Kidney (tissue), 14 donors: Measurements from ENCODE around the gene TMEM178B. TPM values are rescaled to one million over a fixed set of nuclear protein-coding genes. Genes with fewer than 3 reads are reported as not detected.

Experiments
- DNase-seq, 5 donors: peaks; one replicate each; pipeline ENCODE4 v3.0.0-alpha.2; 2013 to 2020
- FAIRE-seq: peaks from 2 replicates; lab custom pipeline; 2012; peaks lifted over from hg19 to GRCh38; lab: Jason Lieb, UNC
- H3K27ac ChIP-seq, 2 donors: one replicate each; pipeline ENCODE4 v1.7.0; 2013; ENCODE audit warnings: low read depth in 2 of 2, low read length in 2 of 2, inconsistent platforms in 1 of 2
- H3K27me3 ChIP-seq: one replicate; pipeline ENCODE4 v1.7.1; 2013; ENCODE audit warnings: low read length, inconsistent platforms; ENCODE audit not compliant: control insufficient read depth, insufficient read depth
- H3K36me3 ChIP-seq, 3 donors: one replicate each; pipeline versions ENCODE4 v1.7.0 to v1.7.1; 2013; ENCODE audit warnings: low read length in 3 of 3, control low read depth in 1 of 3, inconsistent platforms in 1 of 3; ENCODE audit not compliant: insufficient read depth in 3 of 3, control insufficient read depth in 2 of 3
- H3K4me1 ChIP-seq, 3 donors: one replicate each; pipeline versions ENCODE4 v1.7.0 to v1.7.1; 2013; ENCODE audit warnings: low read length in 3 of 3, inconsistent platforms in 1 of 3, low read depth in 1 of 3; ENCODE audit not compliant: control insufficient read depth in 2 of 3, insufficient read depth in 2 of 3
- H3K4me3 ChIP-seq, 3 donors: one replicate each; pipeline versions ENCODE4 v1.7.0 to v1.8.1; 2013; ENCODE audit warnings: low read length in 3 of 3, control low read depth in 1 of 3, inconsistent platforms in 1 of 3
- H3K9ac ChIP-seq, 3 donors: one replicate each; pipeline versions ENCODE4 v1.7.0 to v1.7.1; 2013; ENCODE audit warnings: low read length in 3 of 3, control low read depth in 1 of 3, inconsistent platforms in 1 of 3
- H3K9me3 ChIP-seq, 3 donors: one replicate each; pipeline versions ENCODE4 v1.7.0 to v1.7.1; 2013; ENCODE audit warnings: low read length in 3 of 3, control low read depth in 1 of 3, inconsistent platforms in 1 of 3; ENCODE audit not compliant: control insufficient read depth in 2 of 3, insufficient read depth in 1 of 3
- CTCF ChIP-seq: IDR thresholded peaks from 3 replicates; pipeline ENCODE4 v1.5.1; 2012; ENCODE audit warnings: mild to moderate bottlenecking, moderate library complexity, borderline replicate concordance; ENCODE audit not compliant: insufficient read depth; ENCODE audit errors: extremely low read depth
- intact Hi-C: fragments of 100-400 bp; cut with DNase I; formaldehyde crosslinking; loops from one replicate; pipeline ENCODE4 v1.11.1; 2022
- polyA plus RNA-seq: library from polyadenylated mRNA; stranded (reverse); fragments of 350-450 nt; fragmentation: Illumina TruSeq; extraction: RNeasy Lipid Tissue Mini Kit (QIAGEN cat#74804); gene quantifications from one replicate; pipeline ENCODE4 v1.2.3, GENCODE V29; 2014; ENCODE audit warnings: low read depth, low replicate concordance; ENCODE audit not compliant: insufficient read depth
- total RNA-seq: library from RNA; stranded (reverse); fragmentation: NEBNext Ultra II Directional; extraction: Animal tissue kit (Norgen Biotek cat#: 25700); gene quantifications from one replicate; pipeline ENCODE4 v1.2.1, GENCODE V29; 2021
- donor health status: control.
- donor health status: control.
- donor health status: control.
- donor health status: control.
- donor health status: control.
- donor health status: DM: yes; HTN: yes; CAD: no.
- donor health status: Normal renal cell carcinoma (clear cell type).

The TMEM178B gene
- total and polyA plus RNA-seq, 2 donors from 2014 or later: 0.58 to 20.0 TPM

- DNase-seq: no peak
Observed at GRCh38 chr7:141160246-141160860, 86.5 kb downstream of the TMEM178B start.

GRCh38 chr7:141161550-141162535 is 88.0 kb downstream of the TMEM178B start:
- no peak for TF ChIP-seq CTCF
- H3K27me3 ChIP-seq: no peaks in the 10 kb centered on the region
- H3K36me3 ChIP-seq: no peaks in the 10 kb centered on the region
- FAIRE-seq: no peak
- H3K9me3 ChIP-seq: no peaks in the 10 kb centered on the region
- no peak overlapping the region for H3K27ac ChIP-seq
- intact Hi-C loops: no loop called here
- no peak overlapping the region for H3K9ac ChIP-seq
- peak in 4 of 5 donors; percentile 44 to 66 (median 60) for DNase-seq
- H3K4me3 ChIP-seq: no peak overlapping the region
- H3K4me1 ChIP-seq: peaks cover 0 to 2% (median 0%) of the 10 kb centered on the region in 3 donors

More at GRCh38 chr7:141160246-141160860, 86.5 kb downstream of the TMEM178B start:
- intact Hi-C loops: no loop called here
- Histone ChIP-seq H3K27me3 (no peaks in the 10 kb centered on the region), H3K4me1 (peaks cover 0 to 2% (median 0%) of the 10 kb centered on the region in 3 donors), H3K4me3 (no peak overlapping the region), H3K9ac (no peak overlapping the region), H3K36me3 (no peaks in the 10 kb centered on the region), H3K27ac (no peak overlapping the region), H3K9me3 (no peaks in the 10 kb centered on the region)
- no peak for TF ChIP-seq CTCF
- no peak for FAIRE-seq

GRCh38 chr7:141165521-141165920 is 91.7 kb downstream of the TMEM178B start:
- Histone ChIP-seq H3K36me3 (no peaks in the 10 kb centered on the region), H3K9me3 (no peaks in the 10 kb centered on the region), H3K4me3 (no peak overlapping the region), H3K27ac (no peak overlapping the region), H3K9ac (no peak overlapping the region), H3K27me3 (no peaks in the 10 kb centered on the region), H3K4me1 (peaks cover 0 to 2% (median 0%) of the 10 kb centered on the region in 3 donors)
- TF ChIP-seq CTCF: no peak
- DNase-seq (no peak), FAIRE-seq (no peak)
- intact Hi-C loops: no loop called here
